Peyer's patch (tissue), 4 donors: ENCODE data around the gene PPM1M.

Experiments used
- CTCF ChIP-seq, 6 experiments: fragments of 450-650 bp in 4 of 6; fragments of 200-600 bp in 2 of 6; sonication (generic) in 1 of 6; IDR thresholded peaks; one replicate each; pipeline ENCODE4 v1.5.1; 2017 to 2019; ENCODE audit warnings: antibody characterized with exemption in 6 of 6, mild to moderate bottlenecking in 3 of 6, moderate library complexity in 1 of 6
- POLR2A ChIP-seq, 2 donors: fragments of 450-650 bp; IDR thresholded peaks; one replicate each; pipeline ENCODE4 v1.5.1; 2017; ENCODE audit warnings: antibody characterized with exemption in 2 of 2, mild to moderate bottlenecking in 2 of 2, moderate library complexity in 2 of 2

GRCh38 chr3:52256159-52256558 lies 10.6 kb downstream of the PPM1M start:
- TF ChIP-seq POLR2A (IDR thresholded peaks at IDR 0.05) (no peak), CTCF (IDR thresholded peaks at IDR 0.05) (no peak)
